H1 (cell line): ENCODE results near the gene R3HCC1L. TPM values are rescaled to one million over a fixed set of nuclear protein-coding genes. Genes with fewer than 3 reads are reported as not detected.

Experiments used
- CTCF ChIA-PET: fragments of 300-600 bp; sonication (Branson Sonifier 250); formaldehyde crosslinking; loops from one replicate; lab custom pipeline; 2021; ENCODE audit not compliant: partially characterized antibody; lab: Charles Lee
- POLR2A ChIA-PET: fragments of 300-600 bp; sonication (Branson Sonifier 250); formaldehyde crosslinking; loops from one replicate; lab custom pipeline; 2021; ENCODE audit warnings: inconsistent platforms; ENCODE audit not compliant: partially characterized antibody; lab: Charles Lee
- DNase-seq, 2 experiments: peaks; one replicate each; pipeline versions ENCODE4 v3.0.0 to v3.0.0-alpha.2; 2010 to 2022; ENCODE audit warnings: low spot score in 2 of 2, low read depth in 1 of 2, mixed read lengths in 1 of 2
- FAIRE-seq: peaks from 2 replicates; lab custom pipeline; 2011; peaks lifted over from hg19 to GRCh38; lab: Jason Lieb, UNC
- H2AFZ ChIP-seq: 2 replicates; pipeline ENCODE4 v1.8.1; 2012; ENCODE audit warnings: low read length, inconsistent platforms
- H2AK5ac ChIP-seq: 2 replicates; pipeline ENCODE4 v1.6.1; 2013; ENCODE audit warnings: low read depth, low read length
- H2BK120ac ChIP-seq: replicated peaks from 2 replicates; pipeline ENCODE3; 2013; ENCODE audit warnings: low read depth, low read length, inconsistent platforms
- H2BK12ac ChIP-seq: 2 replicates; pipeline ENCODE4 v1.6.1; 2013; ENCODE audit warnings: low read depth, low read length
- H2BK15ac ChIP-seq: 2 replicates; pipeline ENCODE4 v1.6.1; 2013; ENCODE audit warnings: low read length
- H2BK20ac ChIP-seq: 2 replicates; pipeline ENCODE4 v1.6.1; 2013; ENCODE audit warnings: low read length
- H2BK5ac ChIP-seq: 2 replicates; pipeline ENCODE4 v1.6.1; 2013; ENCODE audit warnings: low read depth, low read length
- H3K14ac ChIP-seq: 2 replicates; pipeline ENCODE4 v1.6.1; 2013; ENCODE audit warnings: inconsistent platforms; ENCODE audit not compliant: insufficient read length
- H3K18ac ChIP-seq: 2 replicates; pipeline ENCODE4 v1.6.1; 2013; ENCODE audit warnings: low read length; ENCODE audit errors: extremely low read depth
- H3K23ac ChIP-seq: 2 replicates; pipeline ENCODE4 v1.6.1; 2013; ENCODE audit warnings: inconsistent platforms; ENCODE audit not compliant: insufficient read length
- H3K23me2 ChIP-seq: 2 replicates; pipeline ENCODE4 v1.6.1; 2013; ENCODE audit warnings: low read depth, low read length
- H3K27ac ChIP-seq: 2 replicates; pipeline ENCODE4 v1.6.1; 2011; ENCODE audit warnings: low read depth, low read length, inconsistent platforms
- H3K27me3 ChIP-seq, 4 experiments: replicated peaks in 1 of 4; 1 replicate in 1 of 4; 2 replicates in 3 of 4; pipeline versions ENCODE4 v1.6.1 to v1.8.1; 2011 to 2013; ENCODE audit warnings: low read length in 3 of 4, mild to moderate bottlenecking in 3 of 4, inconsistent platforms in 2 of 4, mixed read lengths in 2 of 4, moderate library complexity in 1 of 4; ENCODE audit not compliant: control insufficient read depth in 3 of 4, insufficient read depth in 3 of 4; ENCODE audit errors: extremely low read depth in 1 of 4
- H3K36me3 ChIP-seq, 4 experiments: 2 replicates each; pipeline versions ENCODE4 v1.6.1 to v1.8.1; 2011 to 2013; ENCODE audit warnings: mild to moderate bottlenecking in 4 of 4, low read length in 3 of 4, moderate library complexity in 2 of 4, control low read depth in 1 of 4, inconsistent platforms in 1 of 4; ENCODE audit not compliant: insufficient read depth in 4 of 4, control insufficient read depth in 2 of 4
- H3K4ac ChIP-seq: replicated peaks from 2 replicates; pipeline ENCODE3; 2013; ENCODE audit warnings: low read length, low read depth, mixed read lengths, inconsistent platforms; ENCODE audit not compliant: insufficient read length
- H3K4me1 ChIP-seq, 4 experiments: replicated peaks in 1 of 4; 1 replicate in 1 of 4; 2 replicates in 3 of 4; pipeline versions ENCODE4 v1.6.1 to v1.8.1; 2011 to 2013; ENCODE audit warnings: low read length in 3 of 4, inconsistent platforms in 2 of 4, mixed read lengths in 1 of 4; ENCODE audit not compliant: insufficient read depth in 4 of 4, control insufficient read depth in 3 of 4
- H3K4me2 ChIP-seq, 2 experiments: 2 replicates each; pipeline versions ENCODE4 v1.6.1 to v1.8.1; 2011 to 2013; ENCODE audit warnings: low read depth in 2 of 2, low read length in 2 of 2, control low read depth in 1 of 2, inconsistent platforms in 1 of 2, mild to moderate bottlenecking in 1 of 2; ENCODE audit not compliant: insufficient read depth in 1 of 2
- H3K4me3 ChIP-seq, 4 experiments: fragments of 200-600, 300-600 bp in 1 of 4; sonication (generic), shearing (Covaris generic), sonication (Bioruptor Twin) in 1 of 4; 2 replicates each; pipeline versions ENCODE4 v1.5.1 to v1.8.1; 2011 to 2016; ENCODE audit warnings: low read length in 4 of 4, low read depth in 3 of 4, control low read depth in 2 of 4, inconsistent platforms in 2 of 4, mild to moderate bottlenecking in 2 of 4, mixed read lengths in 1 of 4, moderate library complexity in 1 of 4; ENCODE audit not compliant: insufficient read depth in 2 of 4; ENCODE audit errors: extremely low read depth in 1 of 4
- H3K56ac ChIP-seq: replicated peaks from 2 replicates; pipeline ENCODE3; 2013; ENCODE audit warnings: low read depth, mild to moderate bottlenecking, mixed read lengths, low read length, inconsistent platforms; ENCODE audit not compliant: insufficient read length
- H3K79me1 ChIP-seq: 2 replicates; pipeline ENCODE4 v1.6.1; 2013; ENCODE audit warnings: low read depth, low read length, control low read depth
- H3K79me2 ChIP-seq, 2 experiments: 2 replicates each; pipeline versions ENCODE4 v1.6.1 to v1.8.1; 2012 to 2013; ENCODE audit warnings: low read length in 2 of 2, mild to moderate bottlenecking in 2 of 2, inconsistent platforms in 1 of 2; ENCODE audit not compliant: insufficient read depth in 2 of 2, control insufficient read depth in 1 of 2
- H3K9ac ChIP-seq, 4 experiments: replicated peaks in 1 of 4; 1 replicate in 1 of 4; 2 replicates in 3 of 4; pipeline versions ENCODE4 v1.6.1 to v1.8.1; 2011 to 2013; ENCODE audit warnings: low read depth in 3 of 4, low read length in 3 of 4, control low read depth in 2 of 4, mild to moderate bottlenecking in 2 of 4, moderate library complexity in 2 of 4, inconsistent platforms in 1 of 4; ENCODE audit errors: extremely low read depth in 1 of 4
- H3K9me3 ChIP-seq, 2 experiments: 2 replicates each; pipeline versions ENCODE4 v1.6.1 to v1.8.1; 2012 to 2013; ENCODE audit warnings: mild to moderate bottlenecking in 2 of 2, moderate library complexity in 2 of 2, control low read depth in 1 of 2, inconsistent platforms in 1 of 2, low read depth in 1 of 2, low read length in 1 of 2, mixed read lengths in 1 of 2; ENCODE audit not compliant: insufficient read depth in 2 of 2
- H4K20me1 ChIP-seq, 2 experiments: replicated peaks in 1 of 2; 2 replicates each; pipeline versions ENCODE3 to v1.8.1; 2011 to 2013; ENCODE audit warnings: inconsistent platforms in 2 of 2, low read length in 2 of 2, mild to moderate bottlenecking in 1 of 2; ENCODE audit not compliant: insufficient read depth in 2 of 2, control insufficient read depth in 1 of 2
- H4K5ac ChIP-seq: 2 replicates; pipeline ENCODE4 v1.6.1; 2013; ENCODE audit warnings: low read length, low read depth, mixed read lengths, inconsistent platforms; ENCODE audit not compliant: insufficient read length
- H4K8ac ChIP-seq: 2 replicates; pipeline ENCODE4 v1.8.0; 2013; ENCODE audit warnings: mild to moderate bottlenecking, moderate library complexity, low read length, inconsistent platforms; ENCODE audit not compliant: insufficient read depth; ENCODE audit errors: extremely low read depth
- H4K91ac ChIP-seq: replicated peaks from 2 replicates; pipeline ENCODE3; 2013; ENCODE audit warnings: low read length, mixed read lengths, inconsistent platforms; ENCODE audit not compliant: insufficient read length
- JUND ChIP-seq: IDR thresholded peaks from 2 replicates; pipeline ENCODE4 v1.6.1; 2011; ENCODE audit warnings: mild to moderate bottlenecking, improper control_type of control experiment, low read length
- SRF ChIP-seq: IDR thresholded peaks from 2 replicates; pipeline ENCODE4 v1.6.1; 2011; ENCODE audit warnings: mild to moderate bottlenecking, low read depth, low read length, moderate library complexity
- WGBS, 2 experiments: shearing (Covaris generic) in 1 of 2; methylation state at CpG; one replicate each; pipeline versions ENCODE4 v1.1.6 to v1.1.7; 2013 to 2015; ENCODE audit warnings: low lambda C conversion rate in 2 of 2, mixed read lengths in 2 of 2, inconsistent platforms in 1 of 2, low coverage in 1 of 2, missing lambda C conversion rate in 1 of 2; ENCODE audit not compliant: insufficient replicate concordance in 2 of 2, insufficient coverage in 1 of 2, insufficient read length in 1 of 2; ENCODE audit errors: extremely low coverage in 1 of 2, missing lambda C conversion rate in 1 of 2; 5-methylcytosine and 5-hydroxymethylcytosine counted together
- polyA plus RNA-seq, 7 experiments: library from polyadenylated mRNA; depleted of rRNA in 3 of 7; stranded (reverse) in 5 of 7; unstranded in 2 of 7; fragments of >200 nt in 5 of 7; fragments of 200-250 nt in 2 of 7; gene quantifications; 1 replicate in 5 of 7; 2 replicates in 1 of 7; 4 replicates in 1 of 7; pipeline versions ENCODE4 v1.2.1 to v1.2.3, GENCODE V29; 2011 to 2013; ENCODE audit warnings: missing spikeins in 2 of 7, mixed read lengths in 2 of 7
- total RNA-seq: library from RNA; stranded (reverse); fragmentation: NEBNext Ultra II Directional; extraction: Animal tissue kit (Norgen Biotek cat#: 25700); gene quantifications from 2 replicates; pipeline ENCODE4 v1.2.1, GENCODE V29; 2021

The R3HCC1L gene
- total and polyA plus RNA-seq, 2 of the 8 experiments (the other 6 are each of a cell fraction or from before 2014, with no cell fraction given): 6.9 to 13.9 TPM

GRCh38 chr10:98269435-98269912 is 135.0 kb downstream of the R3HCC1L start:
- H3K79me1 ChIP-seq: no peaks in the 10 kb centered on the region
- no peak overlapping the region for H3K4me3 ChIP-seq
- H2BK12ac ChIP-seq: no peak overlapping the region
- H3K4ac ChIP-seq: no peak overlapping the region
- no peak overlapping the region for H2AFZ ChIP-seq
- no peaks in the 10 kb centered on the region for H3K9me3 ChIP-seq
- H3K27me3 ChIP-seq: peaks cover 0 to 12% (median 5%) of the 10 kb centered on the region in 4 experiments; a peak in 4 of 7 replicates
- no peak overlapping the region for H2BK5ac ChIP-seq
- no peaks in the 10 kb centered on the region for H3K79me2 ChIP-seq
- no peaks in the 10 kb centered on the region for H4K20me1 ChIP-seq
- no peak overlapping the region for H3K23ac ChIP-seq
- H4K8ac ChIP-seq: no peak overlapping the region
- H3K23me2 ChIP-seq: peaks cover 2% of the 10 kb centered on the region; the same call in 1 of the 2 replicates
- no peak overlapping the region for H3K14ac ChIP-seq
- TF ChIP-seq JUND (peak; percentile 49; the same call in 1 of the 2 replicates), SRF (no peak)
- ChIA-PET POLR2A (interaction anchor here (0.9 kb wide), 1 partner anchor 21 kb away, joined by 4 read pairs; no protein-coding TSS in a partner anchor), CTCF (interaction anchor here (0.8 to 3.8 kb wide), 9 partner anchors 8 to 153 kb away, joined by 3 to 24 read pairs (median 5); no protein-coding TSS in a partner anchor)
- H2BK120ac ChIP-seq: no peak overlapping the region
- no peak overlapping the region for H3K27ac ChIP-seq
- H3K4me2 ChIP-seq: peak overlapping the region; percentile 26 to 71; a peak in 2 of 4 replicates
- DNase-seq: peak in 1 of 2 experiments; percentile 17
- no peak overlapping the region; the same call in 1 of the 2 replicates for H3K18ac ChIP-seq
- 0 out of 2 replicates have a peak overlapping the region, but pooled peaks have one; percentile 48 for H2BK20ac ChIP-seq
- H3K4me1 ChIP-seq: peaks cover 0 to 16% (median 9%) of the 10 kb centered on the region in 4 experiments; a peak in 6 of 7 replicates
- no peaks in the 10 kb centered on the region for H3K36me3 ChIP-seq
- no peak overlapping the region for H4K5ac ChIP-seq
- FAIRE-seq: no peak
- no peak overlapping the region for H4K91ac ChIP-seq
- WGBS, 2 experiments: 55% methylated on average over 7 of the region's 8 CpGs; no CpG with 5 or more reads in 1 of the 2 experiments
- no peak overlapping the region for H3K56ac ChIP-seq
- H3K9ac ChIP-seq: no peak overlapping the region
- no peak overlapping the region for H2BK15ac ChIP-seq
- 0 out of 2 replicates have a peak overlapping the region, but pooled peaks have one; percentile 61 for H2AK5ac ChIP-seq
